Measurements from ENCODE around the gene GINS2.

GINS2 gene

DNA sequence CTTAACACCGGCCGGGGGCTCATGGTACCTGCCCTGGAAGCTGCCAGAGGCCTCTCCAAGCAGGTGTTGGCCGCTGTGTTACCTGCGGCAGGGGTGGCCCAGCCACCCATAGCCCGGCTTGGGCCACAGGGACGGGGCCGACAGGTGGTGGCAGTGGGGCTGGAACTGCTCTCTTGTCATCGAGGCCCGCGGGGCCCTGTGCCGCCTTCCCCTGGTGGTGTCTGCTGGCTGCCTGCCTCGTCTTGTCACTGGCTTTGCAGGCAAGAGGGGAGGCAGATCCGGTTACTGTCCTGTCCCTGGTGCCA lies 48.5 kb downstream of the GINS2 start:
- no peak for DNase-seq (ENCODE audit: low spot score)

DNA sequence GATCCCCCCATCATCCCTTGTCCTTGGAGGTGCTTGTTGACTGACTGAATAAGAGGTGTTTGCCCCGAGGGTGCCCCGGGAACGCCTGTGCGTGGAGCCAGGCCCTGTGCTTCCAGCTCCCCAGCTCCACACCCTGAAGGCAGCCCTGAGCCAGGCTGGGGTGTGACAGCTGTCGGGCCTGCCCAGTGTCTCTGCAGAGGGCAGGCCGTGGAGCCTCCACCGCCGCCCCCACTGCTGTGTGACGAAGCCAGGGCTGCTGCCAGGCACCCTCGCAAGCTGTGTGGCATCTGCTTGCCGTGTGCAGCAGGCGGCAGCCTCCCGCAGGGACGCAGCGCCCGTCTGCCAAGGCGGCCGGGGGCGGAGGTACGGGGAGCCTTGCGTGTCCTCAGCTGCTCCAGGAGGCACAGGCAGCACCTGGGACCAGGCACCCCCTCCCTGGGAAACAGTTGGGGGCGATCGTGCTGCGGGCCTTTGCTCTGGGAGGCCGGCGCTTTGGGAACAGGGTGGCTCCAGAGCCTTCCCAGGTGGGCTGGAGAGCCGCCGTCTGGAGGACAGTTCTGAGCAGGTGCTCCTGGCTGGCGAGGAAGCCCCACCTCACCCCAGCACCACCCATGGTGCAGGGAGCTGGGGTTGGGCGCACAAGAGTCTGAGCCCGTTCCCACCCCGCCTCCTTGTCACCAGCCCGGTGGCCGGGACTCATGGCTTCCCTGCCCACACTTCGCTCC lies 49.1 kb downstream of the GINS2 start:
- peak; percentile 37 for DNase-seq (ENCODE audit: low spot score)

DNA sequence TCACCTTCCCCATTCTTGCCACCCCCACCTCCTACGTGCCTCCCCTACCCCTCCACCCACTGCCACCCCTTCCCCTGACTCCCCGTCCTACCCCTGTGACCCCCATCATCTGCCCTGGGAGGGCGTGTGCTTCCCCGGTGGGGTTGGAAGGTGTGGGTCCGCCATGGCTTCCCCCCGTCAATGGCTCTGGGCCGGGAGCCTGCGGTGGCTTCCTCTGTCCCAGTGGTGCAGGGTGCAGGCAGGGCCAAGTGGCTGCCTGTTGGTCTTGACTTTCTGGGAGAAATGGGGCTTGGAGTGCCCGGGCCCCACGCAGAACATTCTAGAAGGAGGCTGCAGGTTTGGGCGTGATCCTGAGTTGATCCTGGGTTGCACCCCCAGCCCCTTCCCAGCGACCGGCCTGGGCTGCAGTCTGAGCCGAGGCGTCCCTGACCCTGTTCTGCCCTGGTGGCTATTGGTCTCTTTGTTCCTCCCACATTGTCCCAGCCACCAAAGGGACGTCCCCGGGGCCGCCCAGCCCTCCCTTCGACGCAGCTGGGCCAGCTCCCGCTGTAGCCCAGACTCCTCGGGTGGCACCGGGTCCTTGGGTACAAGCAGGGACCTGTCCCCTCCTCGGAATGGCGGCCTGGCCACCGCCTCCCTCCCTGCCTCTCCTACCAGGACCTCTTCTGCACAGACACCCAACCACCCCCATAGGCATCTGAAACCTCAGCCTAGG lies 49.9 kb downstream of the GINS2 start:
- DNase-seq (ENCODE audit: low spot score) = no peak

- DNase-seq (ENCODE audit: low spot score) = no peak
These were observed 50.7 kb downstream of the GINS2 start for GRCh38 chr16:85637808-85638647.

- no peak for DNase-seq (ENCODE audit: low spot score)
These were observed 51.5 kb downstream of the GINS2 start for GRCh38 chr16:85637061-85637807.

DNA sequence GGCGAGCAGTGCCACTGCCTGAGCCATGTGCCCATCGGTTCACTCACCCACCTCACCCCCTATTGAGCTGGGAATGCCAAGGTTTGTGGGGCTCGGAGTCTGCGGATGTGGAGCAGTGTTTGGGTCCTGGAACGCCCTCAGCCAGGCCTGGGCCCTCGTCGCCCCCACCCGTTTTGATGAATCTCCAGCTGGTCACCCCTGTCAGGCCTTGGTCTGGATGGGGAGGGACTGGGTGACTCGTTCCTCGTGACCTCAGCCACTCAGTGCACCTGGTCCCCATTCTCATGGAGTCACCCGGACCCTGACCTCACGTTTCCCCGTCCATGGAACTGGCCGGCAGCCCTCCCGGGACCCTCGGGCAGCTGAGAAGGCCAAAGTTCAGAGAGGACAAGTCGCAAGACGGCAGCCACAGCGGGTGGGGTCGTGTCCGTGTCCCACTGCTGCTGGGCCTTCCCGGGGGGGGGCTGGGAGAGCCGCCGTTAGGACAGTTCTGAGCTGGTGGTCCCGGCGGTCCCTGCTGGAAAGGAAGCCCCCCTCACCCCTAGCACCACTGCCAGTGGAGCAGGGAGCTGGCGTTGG lies 52.4 kb downstream of the GINS2 start:
- DNase-seq (ENCODE audit: low spot score) = no peak

GRCh38 chr16:85635545-85636140 lies 53.1 kb downstream of the GINS2 start:
- no peak for DNase-seq (ENCODE audit: low spot score)

- DNase-seq (ENCODE audit: low spot score) = no peak
These were observed 53.8 kb downstream of the GINS2 start for GRCh38 chr16:85634747-85635544.

GRCh38 chr16:85633888-85634287 lies 54.9 kb downstream of the GINS2 start:
- DNase-seq (ENCODE audit: low spot score) = no peak

GRCh38 chr16:85633438-85633743 lies 55.4 kb downstream of the GINS2 start:
- DNase-seq (ENCODE audit: low spot score) = no peak

DNA sequence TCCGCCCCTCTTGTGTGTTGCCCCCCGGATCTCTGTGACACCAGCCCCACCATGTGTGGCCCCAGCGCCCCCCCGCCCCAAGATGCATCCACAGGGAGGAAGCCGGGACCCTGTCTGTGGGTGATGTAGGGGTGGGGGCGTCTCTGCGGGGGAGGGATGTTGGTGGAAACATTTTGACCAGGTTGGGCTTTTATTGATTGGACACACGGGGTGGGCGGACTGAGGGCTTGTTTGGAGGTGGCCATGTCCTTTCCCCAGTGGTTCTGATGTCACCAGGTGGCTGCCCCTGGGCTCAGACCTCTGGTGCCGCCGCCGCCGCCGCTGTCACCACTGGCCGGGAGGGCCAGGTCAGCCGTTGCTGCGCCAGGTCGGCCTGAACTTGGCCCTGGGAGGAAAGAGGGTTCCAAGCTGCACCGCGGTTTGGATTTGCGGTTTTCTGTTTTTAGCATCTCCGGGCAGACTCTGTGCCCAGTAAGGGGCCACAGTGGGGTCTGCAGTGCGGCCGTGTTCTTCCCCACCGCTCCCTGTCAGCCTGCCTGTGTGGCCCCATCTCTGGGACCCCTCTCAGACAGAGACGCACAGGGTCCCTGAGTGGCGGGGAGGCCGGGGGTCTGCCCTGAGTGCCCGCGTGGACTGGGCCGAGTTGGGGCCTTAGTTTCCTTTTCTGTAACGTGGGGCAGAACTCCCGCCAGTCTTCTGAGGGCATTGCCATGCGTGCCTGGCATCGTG lies 55.9 kb downstream of the GINS2 start:
- DNase-seq (ENCODE audit: low spot score) = no peak

DNA sequence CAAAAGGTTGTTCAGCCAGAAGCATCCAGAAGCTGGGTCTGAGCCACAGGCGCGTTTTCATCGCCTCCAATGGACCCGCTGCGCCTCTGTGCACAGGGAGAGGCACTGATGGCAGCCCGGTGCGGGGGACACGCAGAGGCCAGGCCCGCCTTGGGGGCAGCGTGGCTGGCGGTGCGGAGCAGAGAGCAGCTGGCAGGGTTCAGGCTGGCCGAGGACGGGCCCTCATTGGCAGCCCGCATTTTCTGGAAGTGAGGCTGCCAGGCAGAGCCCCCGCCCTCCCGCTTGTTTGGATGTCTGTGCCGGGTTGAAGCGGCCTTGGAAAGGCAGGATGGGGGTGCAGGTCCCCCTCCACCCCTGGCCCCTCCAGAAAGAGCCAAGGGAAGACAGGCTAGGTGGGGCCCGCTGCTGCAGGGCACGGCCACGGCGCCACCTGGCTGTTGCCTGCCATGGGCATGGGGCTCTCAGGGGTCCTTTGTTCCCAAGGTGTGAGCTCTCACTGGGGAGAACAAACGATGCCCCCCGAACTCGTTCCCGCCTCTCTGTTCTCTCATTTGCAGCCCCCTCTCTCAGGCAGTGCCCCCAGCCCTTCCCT lies 56.9 kb downstream of the GINS2 start:
- DNase-seq (ENCODE audit: low spot score) = no peak

- no peak for DNase-seq (ENCODE audit: low spot score)
These were observed 57.5 kb downstream of the GINS2 start for GRCh38 chr16:85631230-85631629.

DNA sequence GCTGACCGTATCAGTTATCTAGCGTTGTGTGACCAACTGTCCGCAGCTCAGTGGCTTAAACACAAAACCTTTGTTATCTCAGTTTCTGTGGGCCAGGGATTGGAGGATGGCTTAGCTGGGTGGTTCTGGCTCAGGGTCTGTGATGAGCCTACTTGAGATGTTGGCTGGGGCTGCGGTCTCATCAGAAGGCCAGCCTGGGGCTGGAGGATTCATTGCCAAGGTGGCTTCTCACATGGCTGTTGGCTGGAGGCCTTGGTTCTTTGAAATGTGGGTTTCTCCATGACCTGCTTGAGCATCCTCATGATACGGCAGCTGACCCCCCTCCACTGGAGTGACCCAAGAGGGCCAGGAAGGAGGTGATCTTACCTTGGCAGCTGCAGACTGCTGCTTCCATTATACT lies 58.9 kb downstream of the GINS2 start:
- DNase-seq (ENCODE audit: low spot score) = no peak

DNA sequence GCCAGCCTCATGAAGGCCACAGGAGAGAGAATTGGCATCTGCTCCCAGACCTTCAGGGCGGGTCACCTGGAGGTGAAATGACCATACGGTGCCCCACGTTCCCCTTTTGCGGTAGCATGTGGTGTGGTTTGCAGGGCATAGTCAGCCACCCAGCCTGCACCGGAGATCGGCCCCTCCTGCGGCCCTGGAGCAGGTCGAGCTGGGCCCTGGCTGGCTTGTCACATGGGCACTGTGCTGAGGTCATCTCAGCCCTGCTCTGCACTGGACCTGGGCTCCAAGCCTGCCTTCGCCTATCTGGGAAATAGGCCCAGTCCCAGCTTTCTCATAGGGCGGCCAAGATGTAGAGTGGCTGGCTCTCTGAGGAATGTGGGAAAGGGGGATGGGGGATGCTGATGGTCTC lies 59.4 kb downstream of the GINS2 start:
- no peak for DNase-seq (ENCODE audit: low spot score)

DNA sequence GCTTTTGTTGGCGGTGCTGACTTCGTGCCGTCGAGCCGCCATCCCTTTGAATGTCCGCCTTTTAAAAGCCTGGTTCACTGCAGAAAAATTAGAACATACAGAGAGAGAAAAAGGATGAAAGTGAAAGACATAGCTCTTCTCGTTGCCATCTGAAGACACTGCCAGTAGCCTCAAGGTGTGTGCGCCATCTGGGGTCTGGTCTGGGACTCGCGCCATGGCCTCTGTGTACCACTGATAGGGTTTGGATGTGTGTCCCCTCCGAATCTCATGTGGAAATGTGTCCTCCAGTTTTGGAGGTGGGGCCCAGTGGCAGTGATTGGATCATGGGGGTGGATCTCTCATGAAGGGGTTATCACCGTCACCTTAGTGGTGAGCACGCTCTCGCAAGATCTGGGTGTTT lies 60.1 kb downstream of the GINS2 start:
- DNase-seq (ENCODE audit: low spot score) = no peak

- no peak for DNase-seq (ENCODE audit: low spot score)
These were observed 60.5 kb downstream of the GINS2 start for GRCh38 chr16:85628265-85628556.

- DNase-seq (ENCODE audit: low spot score) = no peak
These were observed 61.1 kb downstream of the GINS2 start for GRCh38 chr16:85627526-85628264.

DNA sequence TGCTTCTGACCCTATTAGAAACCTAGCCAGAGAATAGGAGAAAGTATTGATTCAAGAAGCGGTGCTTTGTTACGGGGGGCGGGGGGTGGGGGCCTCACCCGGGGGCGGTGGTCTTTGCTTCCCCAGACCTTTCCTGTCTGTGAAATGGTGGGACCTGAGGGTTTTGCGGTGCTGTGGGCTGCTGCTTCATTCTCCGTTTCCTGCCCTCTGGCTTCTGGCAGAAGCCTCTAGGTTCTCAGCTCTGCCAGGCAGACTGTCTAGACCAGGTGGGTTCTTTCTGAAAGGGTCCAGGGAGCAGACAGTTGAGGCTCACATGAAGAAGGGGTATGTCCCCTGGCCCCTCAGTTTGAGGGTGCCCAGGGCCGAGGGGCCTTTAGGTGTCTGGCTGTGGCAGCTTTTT lies 61.7 kb downstream of the GINS2 start:
- DNase-seq (ENCODE audit: low spot score) = no peak

Measured in AG08396 (cell line).